Gastrocnemius medialis (tissue), 4 donors: Measurements from ENCODE around the gene INPP4A.

ENCODE experiments used
- POLR2A ChIP-seq, 2 donors: fragments of 450-650 bp; IDR thresholded peaks; one replicate each; pipeline ENCODE4 v1.6.1; 2017; ENCODE audit warnings: antibody characterized with exemption in 2 of 2, mild to moderate bottlenecking in 2 of 2, moderate library complexity in 2 of 2
- TF ChIP-seq, protein P1 (sequence below), 5 experiments: fragments of 450-650 bp in 3 of 5; fragments of 200-600 bp in 2 of 5; sonication (generic) in 2 of 5; IDR thresholded peaks in 4 of 5; conservative IDR thresholded peaks in 1 of 5; 1 replicate in 4 of 5; 2 replicates in 1 of 5; pipeline ENCODE4 v1.5.1; 2016 to 2019; ENCODE audit warnings: antibody characterized with exemption in 5 of 5, mild to moderate bottlenecking in 3 of 5, moderate library complexity in 3 of 5

DNA sequence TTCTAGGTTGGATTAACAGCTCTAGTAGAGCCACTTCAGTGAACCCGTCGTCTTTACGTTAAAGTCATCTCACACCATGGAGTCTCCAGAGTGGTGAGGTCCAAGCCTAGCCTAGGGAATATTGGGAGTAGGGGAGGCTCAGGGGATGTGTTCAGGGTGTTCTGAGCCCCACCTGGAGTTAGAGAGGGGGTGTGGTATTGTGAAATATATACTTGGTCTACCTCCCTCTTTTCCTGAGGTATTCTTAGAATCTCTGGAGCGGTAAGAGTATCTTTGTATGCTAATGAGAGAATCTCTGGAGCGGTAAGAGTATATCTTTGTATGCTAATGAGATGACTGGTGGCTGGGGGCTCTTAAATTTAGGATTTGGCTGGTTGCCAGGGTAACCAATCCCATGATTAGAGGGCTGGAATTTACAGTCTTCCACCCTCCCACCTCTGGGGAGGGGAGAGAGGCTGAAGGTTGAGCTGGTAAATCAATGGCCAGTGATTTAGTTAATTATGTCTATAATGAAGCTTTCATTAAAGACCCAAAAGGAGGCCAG, 69.5 kb downstream of the INPP4A start:
- TF ChIP-seq, protein P1, sequence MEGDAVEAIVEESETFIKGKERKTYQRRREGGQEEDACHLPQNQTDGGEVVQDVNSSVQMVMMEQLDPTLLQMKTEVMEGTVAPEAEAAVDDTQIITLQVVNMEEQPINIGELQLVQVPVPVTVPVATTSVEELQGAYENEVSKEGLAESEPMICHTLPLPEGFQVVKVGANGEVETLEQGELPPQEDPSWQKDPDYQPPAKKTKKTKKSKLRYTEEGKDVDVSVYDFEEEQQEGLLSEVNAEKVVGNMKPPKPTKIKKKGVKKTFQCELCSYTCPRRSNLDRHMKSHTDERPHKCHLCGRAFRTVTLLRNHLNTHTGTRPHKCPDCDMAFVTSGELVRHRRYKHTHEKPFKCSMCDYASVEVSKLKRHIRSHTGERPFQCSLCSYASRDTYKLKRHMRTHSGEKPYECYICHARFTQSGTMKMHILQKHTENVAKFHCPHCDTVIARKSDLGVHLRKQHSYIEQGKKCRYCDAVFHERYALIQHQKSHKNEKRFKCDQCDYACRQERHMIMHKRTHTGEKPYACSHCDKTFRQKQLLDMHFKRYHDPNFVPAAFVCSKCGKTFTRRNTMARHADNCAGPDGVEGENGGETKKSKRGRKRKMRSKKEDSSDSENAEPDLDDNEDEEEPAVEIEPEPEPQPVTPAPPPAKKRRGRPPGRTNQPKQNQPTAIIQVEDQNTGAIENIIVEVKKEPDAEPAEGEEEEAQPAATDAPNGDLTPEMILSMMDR (IDR thresholded peaks at IDR 0.05 in 4 of 5, conservative IDR thresholded peaks at IDR 0.05 in 1 of 5), result no peak
- TF ChIP-seq POLR2A (IDR thresholded peaks at IDR 0.05), result no peak
